Measurements from ENCODE around the gene AUNIP. TPM values are rescaled to one million over a fixed set of nuclear protein-coding genes. Genes with fewer than 3 reads are reported as not detected.
A peak's percentile ranks its signal among the peaks of the same experiment; 100 is the strongest.

AUNIP gene
- total RNA-seq, 1 donor from 2014 or later = 1.5 TPM

DNA sequence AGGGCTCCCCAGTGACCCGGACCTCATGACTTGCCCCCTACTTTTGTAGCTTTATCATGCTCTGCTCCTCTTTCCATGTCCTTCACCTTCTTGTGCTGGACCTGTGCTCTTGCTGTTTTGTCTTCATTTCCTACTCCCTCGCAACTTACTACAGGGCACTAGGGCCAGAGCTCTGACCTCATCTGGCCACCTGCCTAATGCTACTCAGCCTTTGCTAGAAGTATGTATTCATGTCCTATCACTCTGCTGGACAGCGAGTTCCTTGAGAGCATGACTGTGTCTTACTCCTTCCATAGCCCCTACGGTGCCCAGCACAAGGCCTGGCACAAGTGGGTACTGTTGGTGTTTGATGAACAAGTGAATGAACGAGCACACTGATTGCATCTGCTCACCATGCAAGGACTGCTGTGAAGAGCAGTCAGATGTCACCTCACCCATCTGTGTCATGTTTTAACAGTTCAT lies 37.6 kb downstream of the AUNIP start:
- H3K4me1 ChIP-seq = peaks cover 41% of the 10 kb centered on the region
- TF ChIP-seq POLR2AphosphoS5 (IDR thresholded peaks at IDR 0.05; ENCODE audit: insufficient read depth in 1 of 2, low read depth in 1 of 2) = no peak
- TF ChIP-seq POLR2A (IDR thresholded peaks at IDR 0.05) = no peak
- TF ChIP-seq, protein P1, sequence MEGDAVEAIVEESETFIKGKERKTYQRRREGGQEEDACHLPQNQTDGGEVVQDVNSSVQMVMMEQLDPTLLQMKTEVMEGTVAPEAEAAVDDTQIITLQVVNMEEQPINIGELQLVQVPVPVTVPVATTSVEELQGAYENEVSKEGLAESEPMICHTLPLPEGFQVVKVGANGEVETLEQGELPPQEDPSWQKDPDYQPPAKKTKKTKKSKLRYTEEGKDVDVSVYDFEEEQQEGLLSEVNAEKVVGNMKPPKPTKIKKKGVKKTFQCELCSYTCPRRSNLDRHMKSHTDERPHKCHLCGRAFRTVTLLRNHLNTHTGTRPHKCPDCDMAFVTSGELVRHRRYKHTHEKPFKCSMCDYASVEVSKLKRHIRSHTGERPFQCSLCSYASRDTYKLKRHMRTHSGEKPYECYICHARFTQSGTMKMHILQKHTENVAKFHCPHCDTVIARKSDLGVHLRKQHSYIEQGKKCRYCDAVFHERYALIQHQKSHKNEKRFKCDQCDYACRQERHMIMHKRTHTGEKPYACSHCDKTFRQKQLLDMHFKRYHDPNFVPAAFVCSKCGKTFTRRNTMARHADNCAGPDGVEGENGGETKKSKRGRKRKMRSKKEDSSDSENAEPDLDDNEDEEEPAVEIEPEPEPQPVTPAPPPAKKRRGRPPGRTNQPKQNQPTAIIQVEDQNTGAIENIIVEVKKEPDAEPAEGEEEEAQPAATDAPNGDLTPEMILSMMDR (IDR thresholded peaks at IDR 0.05) = no peak
- no peaks in the 10 kb centered on the region for H3K9me3 ChIP-seq
- no peak for DNase-seq (ENCODE audit: extremely low spot score in 2 of 2)
- no peaks in the 10 kb centered on the region for H3K27me3 ChIP-seq
- peaks cover 0 to 11% of the 10 kb centered on the region in 2 donors for H3K36me3 ChIP-seq
- H3K27ac ChIP-seq = no peak overlapping the region
- intact Hi-C loops (cut with DNase I) = no loop called here
- H3K4me3 ChIP-seq = peak overlapping the region in 1 of 2 donors; percentile 77

DNA sequence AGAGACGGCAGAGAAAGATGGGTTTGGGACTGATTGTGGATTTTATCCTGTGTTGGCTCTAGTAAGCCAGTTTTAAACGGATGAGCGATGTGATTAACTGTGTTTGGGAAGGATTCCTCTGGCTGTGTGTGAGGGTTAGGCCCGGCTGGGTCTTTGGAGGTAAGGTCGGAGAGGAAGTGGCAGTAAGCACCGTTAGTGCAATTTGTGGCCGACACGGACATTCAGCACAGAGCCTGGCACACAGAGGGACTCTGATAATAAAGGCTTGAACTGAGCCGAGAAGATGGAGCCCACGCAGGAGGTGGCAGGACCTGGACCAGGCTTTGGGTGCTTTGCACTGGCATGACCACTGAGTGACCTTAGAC lies 38.2 kb downstream of the AUNIP start:
- no peaks in the 10 kb centered on the region for H3K9me3 ChIP-seq
- intact Hi-C loops (cut with DNase I) = no loop called here
- H3K27ac ChIP-seq = peak overlapping the region; percentile 81
- TF ChIP-seq, protein P1 (IDR thresholded peaks at IDR 0.05) = no peak
- no peak for TF ChIP-seq POLR2A (IDR thresholded peaks at IDR 0.05)
- no peak for TF ChIP-seq POLR2AphosphoS5 (IDR thresholded peaks at IDR 0.05; ENCODE audit: insufficient read depth in 1 of 2, low read depth in 1 of 2)
- peaks cover 0 to 5% of the 10 kb centered on the region in 2 donors for H3K36me3 ChIP-seq
- DNase-seq (ENCODE audit: extremely low spot score in 2 of 2) = no peak
- H3K4me3 ChIP-seq = peak overlapping the region; percentile 77 to 82
- H3K27me3 ChIP-seq = no peaks in the 10 kb centered on the region
- H3K4me1 ChIP-seq = peaks cover 41% of the 10 kb centered on the region

DNA sequence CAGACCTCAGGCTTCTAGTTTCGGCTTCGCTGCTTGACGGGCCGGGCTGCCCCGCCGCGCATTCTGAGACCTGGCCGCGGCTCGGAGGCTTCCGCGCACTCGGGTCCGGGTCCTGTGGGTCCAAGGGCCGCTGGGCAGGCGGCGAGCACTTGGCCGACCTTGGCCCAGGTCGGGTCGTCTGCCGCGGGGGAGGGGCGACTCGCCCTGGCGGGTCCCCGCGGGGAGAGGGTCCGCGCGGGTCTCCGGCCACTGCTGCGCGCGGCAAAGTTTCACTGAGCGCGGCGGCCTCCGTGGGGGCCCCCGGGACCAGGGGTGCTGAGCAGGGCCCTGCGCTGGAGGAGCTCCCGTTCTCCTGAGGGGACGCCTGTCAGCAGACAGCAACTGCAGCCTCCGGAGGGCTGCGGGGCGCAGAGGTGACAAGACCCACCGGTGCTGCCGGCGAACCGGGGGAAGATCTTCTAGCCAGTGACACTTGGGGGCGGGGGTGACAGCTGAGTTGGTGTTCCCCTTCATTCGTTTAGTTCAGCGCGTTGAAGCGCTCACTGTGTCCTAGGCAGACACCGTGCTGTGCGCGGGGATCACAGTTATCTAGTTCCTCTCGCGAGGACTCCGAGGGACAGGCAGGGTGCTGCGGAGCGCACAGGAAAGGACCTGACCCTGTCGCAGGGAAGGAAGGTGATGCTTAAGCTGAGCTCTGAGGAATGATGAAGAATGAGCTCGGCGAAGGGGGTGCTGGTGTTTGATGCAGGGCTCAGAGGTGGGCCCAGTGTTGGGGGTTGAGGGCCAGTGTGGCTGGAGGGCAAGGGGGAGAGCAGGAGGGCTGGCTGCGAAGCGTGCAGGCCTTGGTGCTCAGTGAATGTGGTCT lies 38.8 kb downstream of the AUNIP start:
- no peaks in the 10 kb centered on the region for H3K27me3 ChIP-seq
- H3K4me1 ChIP-seq = peaks cover 41% of the 10 kb centered on the region
- TF ChIP-seq, protein P1 (IDR thresholded peaks at IDR 0.05) = no peak
- TF ChIP-seq POLR2AphosphoS5 (IDR thresholded peaks at IDR 0.05; ENCODE audit: insufficient read depth in 1 of 2, low read depth in 1 of 2) (no peak), POLR2A (IDR thresholded peaks at IDR 0.05) (no peak)
- H3K9me3 ChIP-seq = no peaks in the 10 kb centered on the region
- no peak for DNase-seq (ENCODE audit: extremely low spot score in 2 of 2)
- H3K27ac ChIP-seq = peak overlapping the region; percentile 81
- H3K4me3 ChIP-seq = peak overlapping the region; percentile 77 to 82
- intact Hi-C loops (cut with DNase I) = no loop called here
- peaks cover 0 to 2% of the 10 kb centered on the region in 2 donors for H3K36me3 ChIP-seq

DNA sequence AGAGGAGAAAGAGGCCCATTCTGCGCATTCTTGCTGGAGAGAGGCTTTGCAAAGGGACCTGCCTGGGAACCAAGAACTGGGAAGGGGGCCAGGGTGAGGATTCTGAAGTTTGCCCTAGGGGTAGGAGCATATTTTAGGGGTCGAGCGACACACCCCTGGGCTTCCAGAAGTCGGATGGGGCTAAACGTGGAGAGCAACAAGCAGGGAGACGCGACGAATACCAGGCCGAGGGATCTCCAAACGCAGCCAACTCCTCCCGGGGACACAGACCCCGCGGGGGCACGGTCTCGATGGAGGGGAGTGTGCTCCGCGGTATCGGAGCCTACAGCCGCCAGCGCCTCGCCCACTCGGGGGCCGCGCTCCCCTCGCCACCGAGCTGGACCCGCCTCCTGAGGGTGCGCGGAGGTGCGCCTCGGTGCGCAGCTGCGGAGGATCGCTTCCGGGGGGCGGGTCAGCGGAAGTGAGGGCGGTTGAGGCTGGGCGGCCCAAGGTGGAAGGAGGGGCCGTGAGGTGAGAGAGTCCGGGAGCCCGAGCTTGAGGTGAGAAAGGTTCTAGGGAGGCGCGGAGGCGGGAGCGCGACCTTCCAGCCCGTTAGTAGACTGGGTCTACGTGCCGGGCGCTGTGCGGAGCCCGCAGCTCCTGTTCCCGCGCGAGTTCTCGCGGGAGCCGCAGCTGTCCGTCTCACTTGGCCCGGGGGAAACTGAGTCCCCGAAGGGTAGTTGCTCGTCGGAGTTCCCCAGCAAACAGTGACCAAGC lies 39.6 kb downstream of the AUNIP start, which contains the start of gene MTFR1L:
TSS of gene MTFR1L (plus strand) at position 464 of the 756 bp plus-strand sequence. CDS start 3,151 bp downstream, outside the sequence.
- H3K27me3 ChIP-seq = no peaks in the 10 kb centered on the region
- peaks cover 41% of the 10 kb centered on the region for H3K4me1 ChIP-seq
- H3K9me3 ChIP-seq = no peaks in the 10 kb centered on the region
- H3K27ac ChIP-seq = peak within 1 kb of the TSS; percentile 81
- TF ChIP-seq, protein P1 (IDR thresholded peaks at IDR 0.05) = no peak
- TF ChIP-seq POLR2AphosphoS5 (IDR thresholded peaks at IDR 0.05; ENCODE audit: insufficient read depth in 1 of 2, low read depth in 1 of 2) (peak; percentile 73 to 99), POLR2A (IDR thresholded peaks at IDR 0.05) (peak in 1 of 2 donors; percentile 85)
- peak within 1 kb of the TSS; percentile 77 to 82 for H3K4me3 ChIP-seq
- intact Hi-C loops (cut with DNase I) = no loop called here
- DNase-seq (ENCODE audit: extremely low spot score in 2 of 2) = peak in 1 of 2 donors; percentile 89
- peaks cover 0 to 7% of the 10 kb centered on the region in 2 donors for H3K36me3 ChIP-seq
